SK-N-SH treated with all-trans-retinoic acid at 6 μM for 48 hours (cell line): ENCODE results near the gene IL22RA2.
"Not testable (repeated sequence)": the region's sequence is repeated elsewhere in the genome, so short reads cannot be mapped to it uniquely, and the experiment has no call there.

Experiments used
- ATAC-seq: fragments of 200-7000 bp; cut with Tn5 transposase; 3 replicates; pipeline ENCODE4 v1.9.1; 2020; ENCODE audit warnings: mild to moderate bottlenecking, moderate library complexity
- ARNTL ChIP-seq: fragments of 450-650 bp; formaldehyde crosslinking; IDR thresholded peaks from 2 replicates; pipeline ENCODE4 v1.5.0; 2020; ENCODE audit warnings: low read depth, mild to moderate bottlenecking, moderate library complexity, borderline replicate concordance
- BACH2 ChIP-seq: fragments of 250-450 bp; sonication (Bioruptor Pico); IDR thresholded peaks from 2 replicates; pipeline ENCODE4 v1.9.0; 2021; ENCODE audit warnings: mild to moderate bottlenecking, borderline replicate concordance
- CREB5 ChIP-seq: fragments of 250-450 bp; sonication (Bioruptor Pico); IDR thresholded peaks from 2 replicates; pipeline ENCODE4 v1.5.1; 2020; ENCODE audit warnings: low read depth, mild to moderate bottlenecking, moderate library complexity
- ESRRG ChIP-seq: fragments of 250-450 bp; sonication (Bioruptor Pico); IDR thresholded peaks from 2 replicates; pipeline ENCODE4 v1.6.1; 2021; ENCODE audit warnings: mild to moderate bottlenecking
- GLIS3 ChIP-seq: fragments of 250-450 bp; sonication (Bioruptor Pico); IDR thresholded peaks from 2 replicates; pipeline ENCODE4 v1.5.0; 2020; ENCODE audit warnings: mild to moderate bottlenecking, moderate library complexity
- ISL1 ChIP-seq: fragments of 250-450 bp; sonication (Bioruptor Pico); IDR thresholded peaks from 2 replicates; pipeline ENCODE4 v2.1.2; 2022; ENCODE audit warnings: mild to moderate bottlenecking, moderate library complexity
- OSR1 ChIP-seq: fragments of 250-450 bp; sonication (Bioruptor Pico); IDR thresholded peaks from 2 replicates; pipeline ENCODE4 v1.8.0; 2022; ENCODE audit warnings: moderate library complexity, mild to moderate bottlenecking, inconsistent platforms
- PPARA ChIP-seq: fragments of 250-450 bp; sonication (Bioruptor Pico); IDR thresholded peaks from 2 replicates; pipeline ENCODE4 v1.5.0; 2020; ENCODE audit warnings: mild to moderate bottlenecking, borderline replicate concordance
- SNAI2 ChIP-seq: fragments of 250-450 bp; sonication (Bioruptor Pico); IDR thresholded peaks from 2 replicates; pipeline ENCODE4 v1.5.0; 2020; ENCODE audit warnings: mild to moderate bottlenecking, moderate library complexity
- TCF4 ChIP-seq: fragments of 250-450 bp; sonication (Bioruptor Pico); IDR thresholded peaks from 2 replicates; pipeline ENCODE4 v1.8.0; 2021; ENCODE audit warnings: mild to moderate bottlenecking, moderate library complexity, borderline replicate concordance
- TOX ChIP-seq: fragments of 250-450 bp; sonication (Bioruptor Pico); IDR thresholded peaks from 2 replicates; pipeline ENCODE4 v1.8.0; 2021; ENCODE audit warnings: mild to moderate bottlenecking, moderate library complexity, borderline replicate concordance
- TSHZ2 ChIP-seq: fragments of 250-450 bp; sonication (Bioruptor Pico); IDR thresholded peaks from 2 replicates; pipeline ENCODE4 v1.5.0; 2020; ENCODE audit warnings: mild to moderate bottlenecking, moderate library complexity
- ZC3H10 ChIP-seq: fragments of 250-450 bp; sonication (Bioruptor Pico); IDR thresholded peaks from 2 replicates; pipeline ENCODE4 v1.5.1; 2021; ENCODE audit warnings: mild to moderate bottlenecking, moderate library complexity
- ZFP3 ChIP-seq: fragments of 250-450 bp; sonication (Bioruptor Pico); IDR thresholded peaks from 2 replicates; pipeline ENCODE4 v1.5.0; 2020; ENCODE audit warnings: mild to moderate bottlenecking, moderate library complexity
- ZFP30 ChIP-seq: fragments of 450-650 bp; formaldehyde crosslinking; IDR thresholded peaks from 2 replicates; pipeline ENCODE4 v1.5.0; 2022; ENCODE audit warnings: mild to moderate bottlenecking, moderate library complexity
- ZNF565 ChIP-seq: fragments of 450-650 bp; formaldehyde crosslinking; conservative IDR thresholded peaks from 2 replicates; pipeline ENCODE4 v1.5.0; 2020; ENCODE audit warnings: low read depth, mild to moderate bottlenecking, moderate library complexity
- ZNF70 ChIP-seq: fragments of 450-650 bp; formaldehyde crosslinking; IDR thresholded peaks from 2 replicates; pipeline ENCODE4 v1.5.0; 2020; ENCODE audit warnings: mild to moderate bottlenecking, moderate library complexity
- ZNF8 ChIP-seq: fragments of 450-650 bp; formaldehyde crosslinking; IDR thresholded peaks from 2 replicates; pipeline ENCODE4 v1.5.0; 2020; ENCODE audit warnings: mild to moderate bottlenecking, moderate library complexity
- TF ChIP-seq, protein P1 (sequence below): fragments of 250-450 bp; sonication (Bioruptor Pico); IDR thresholded peaks from 2 replicates; pipeline ENCODE4 v1.5.1; 2021; ENCODE audit warnings: mild to moderate bottlenecking, moderate library complexity
- TF ChIP-seq, protein P2 (sequence below): fragments of 250-450 bp; sonication (Bioruptor Pico); IDR thresholded peaks from 2 replicates; pipeline ENCODE4 v1.8.0; 2021; ENCODE audit warnings: low read depth, mild to moderate bottlenecking, moderate library complexity, borderline replicate concordance

The IL22RA2 gene

GRCh38 chr6:137107767-137108105 lies 65.7 kb downstream of the IL22RA2 start:
- TF ChIP-seq BACH2 (no peak), CREB5 (CRISPR knock-in tag) (no peak), ZC3H10 (CRISPR knock-in tag) (no peak), PPARA (no peak), GLIS3 (CRISPR knock-in tag) (no peak), ZNF70 (no peak), TCF4 (no peak), ZFP3 (CRISPR knock-in tag) (no peak), TSHZ2 (CRISPR knock-in tag) (no peak)
- TF ChIP-seq, all 23 proteins: peak for 0
- no peak for ATAC-seq

GRCh38 chr6:137107047-137107766 lies 66.2 kb downstream of the IL22RA2 start:
- ATAC-seq, result not testable (repeated sequence)

DNA sequence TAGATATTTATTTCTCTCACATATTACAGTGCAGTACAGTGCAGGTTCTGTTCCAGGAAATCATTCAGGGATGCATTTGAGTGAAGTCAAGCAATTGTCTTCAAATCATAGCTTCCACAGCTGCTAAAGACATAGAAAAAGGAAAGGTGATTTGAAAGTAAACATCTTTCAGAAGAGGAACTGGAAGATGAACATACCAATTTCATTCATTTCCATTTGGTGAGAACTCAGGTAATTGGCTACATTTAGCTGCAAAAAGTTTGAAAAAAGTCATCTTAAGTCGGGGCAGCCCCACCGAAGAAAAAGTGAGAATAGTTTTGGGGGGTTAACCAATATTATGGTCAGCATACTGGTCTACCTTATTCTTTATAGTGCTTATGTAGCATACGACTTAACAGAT lies 67.3 kb downstream of the IL22RA2 start:
- ATAC-seq, result no peak
- TF ChIP-seq ZFP30 (CRISPR knock-in tag) (no peak), SNAI2 (no peak), TOX (CRISPR knock-in tag) (no peak), ZC3H10 (CRISPR knock-in tag) (no peak), ISL1 (CRISPR knock-in tag) (no peak), BACH2 (no peak), ZNF8 (no peak), TSHZ2 (CRISPR knock-in tag) (no peak), CREB5 (CRISPR knock-in tag) (no peak), PPARA (no peak), GLIS3 (CRISPR knock-in tag) (no peak), OSR1 (no peak), ZNF565 (no peak), ZFP3 (CRISPR knock-in tag) (no peak)
- TF ChIP-seq, protein P1, sequence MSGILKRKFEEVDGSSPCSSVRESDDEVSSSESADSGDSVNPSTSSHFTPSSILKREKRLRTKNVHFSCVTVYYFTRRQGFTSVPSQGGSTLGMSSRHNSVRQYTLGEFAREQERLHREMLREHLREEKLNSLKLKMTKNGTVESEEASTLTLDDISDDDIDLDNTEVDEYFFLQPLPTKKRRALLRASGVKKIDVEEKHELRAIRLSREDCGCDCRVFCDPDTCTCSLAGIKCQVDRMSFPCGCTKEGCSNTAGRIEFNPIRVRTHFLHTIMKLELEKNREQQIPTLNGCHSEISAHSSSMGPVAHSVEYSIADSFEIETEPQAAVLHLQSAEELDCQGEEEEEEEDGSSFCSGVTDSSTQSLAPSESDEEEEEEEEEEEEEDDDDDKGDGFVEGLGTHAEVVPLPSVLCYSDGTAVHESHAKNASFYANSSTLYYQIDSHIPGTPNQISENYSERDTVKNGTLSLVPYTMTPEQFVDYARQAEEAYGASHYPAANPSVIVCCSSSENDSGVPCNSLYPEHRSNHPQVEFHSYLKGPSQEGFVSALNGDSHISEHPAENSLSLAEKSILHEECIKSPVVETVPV (CRISPR knock-in tag), result no peak
- TF ChIP-seq, all 23 proteins: peak for 0

DNA sequence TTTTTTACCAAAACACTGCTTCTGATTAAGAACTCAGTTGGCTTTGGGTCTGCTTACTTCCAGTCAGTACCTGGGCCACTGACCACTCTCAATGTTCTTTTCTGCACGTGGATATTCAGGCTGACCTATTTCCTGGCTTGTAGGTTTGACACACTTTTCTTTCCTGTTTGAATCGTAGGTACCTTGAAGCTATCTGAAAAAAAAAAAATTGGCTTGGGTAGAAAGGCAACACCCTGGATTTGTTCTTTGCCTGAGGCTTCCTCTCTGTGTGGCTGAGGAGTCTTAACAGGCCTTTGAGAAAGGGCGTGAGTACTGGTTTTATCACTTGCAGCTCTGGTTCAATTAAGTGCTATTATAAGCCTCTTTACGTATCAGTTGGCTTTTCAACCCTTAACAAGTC lies 68.1 kb downstream of the IL22RA2 start:
- ATAC-seq, result no peak
- no peak for TF ChIP-seq ESRRG (CRISPR knock-in tag)
- TF ChIP-seq OSR1, result no peak
- TF ChIP-seq, protein P2, sequence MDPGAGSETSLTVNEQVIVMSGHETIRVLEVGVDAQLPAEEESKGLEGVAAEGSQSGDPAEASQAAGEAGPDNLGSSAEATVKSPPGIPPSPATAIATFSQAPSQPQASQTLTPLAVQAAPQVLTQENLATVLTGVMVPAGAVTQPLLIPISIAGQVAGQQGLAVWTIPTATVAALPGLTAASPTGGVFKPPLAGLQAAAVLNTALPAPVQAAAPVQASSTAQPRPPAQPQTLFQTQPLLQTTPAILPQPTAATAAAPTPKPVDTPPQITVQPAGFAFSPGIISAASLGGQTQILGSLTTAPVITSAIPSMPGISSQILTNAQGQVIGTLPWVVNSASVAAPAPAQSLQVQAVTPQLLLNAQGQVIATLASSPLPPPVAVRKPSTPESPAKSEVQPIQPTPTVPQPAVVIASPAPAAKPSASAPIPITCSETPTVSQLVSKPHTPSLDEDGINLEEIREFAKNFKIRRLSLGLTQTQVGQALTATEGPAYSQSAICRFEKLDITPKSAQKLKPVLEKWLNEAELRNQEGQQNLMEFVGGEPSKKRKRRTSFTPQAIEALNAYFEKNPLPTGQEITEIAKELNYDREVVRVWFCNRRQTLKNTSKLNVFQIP, result no peak
- TF ChIP-seq ISL1 (CRISPR knock-in tag), result no peak
- no peak for TF ChIP-seq TOX (CRISPR knock-in tag)
- no peak for TF ChIP-seq ZNF565
- TF ChIP-seq SNAI2, result no peak
- TF ChIP-seq, protein P1 (CRISPR knock-in tag), result no peak
- TF ChIP-seq TCF4, result no peak
- TF ChIP-seq ARNTL, result no peak
